Inferior parietal cortex (tissue), 1 donor: Measurements from ENCODE around the gene USP19.

Experiments
- DNase-seq: peaks from one replicate; pipeline ENCODE4 v3.0.0-alpha.2; 2016; ENCODE audit errors: extremely low spot score

The USP19 gene

GRCh38 chr3:49132437-49133225 lies 12.0 kb upstream of the USP19 start, which contains the start of gene LAMB2:
LAMB2 (minus strand) TSS chr3:49133050; CDS start chr3:49132867, 183 bp downstream.
- DNase-seq, result peak; percentile 69

- DNase-seq, result no peak
These were observed 11.4 kb upstream of the USP19 start for GRCh38 chr3:49132073-49132436.

DNA sequence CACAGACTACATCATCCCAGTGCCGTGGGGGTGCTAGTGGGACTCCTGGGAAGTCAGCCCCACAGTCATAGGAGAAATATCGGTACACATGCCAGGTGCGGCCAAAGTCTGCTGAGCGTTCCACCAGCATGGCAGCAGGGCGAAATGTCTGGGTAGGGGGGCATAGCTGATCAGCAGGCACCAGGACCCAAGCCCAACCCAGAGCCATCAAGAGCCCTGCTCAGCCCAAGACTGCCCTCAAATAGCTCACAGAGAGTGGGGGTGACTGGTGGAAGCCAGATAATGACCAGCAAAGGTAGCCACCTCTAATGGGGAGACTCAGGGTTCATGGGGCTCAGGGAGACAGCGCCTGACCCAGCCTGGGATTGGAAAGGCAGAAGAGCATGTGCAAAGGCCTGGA lies 11.0 kb upstream of the USP19 start:
- no peak for DNase-seq

DNA sequence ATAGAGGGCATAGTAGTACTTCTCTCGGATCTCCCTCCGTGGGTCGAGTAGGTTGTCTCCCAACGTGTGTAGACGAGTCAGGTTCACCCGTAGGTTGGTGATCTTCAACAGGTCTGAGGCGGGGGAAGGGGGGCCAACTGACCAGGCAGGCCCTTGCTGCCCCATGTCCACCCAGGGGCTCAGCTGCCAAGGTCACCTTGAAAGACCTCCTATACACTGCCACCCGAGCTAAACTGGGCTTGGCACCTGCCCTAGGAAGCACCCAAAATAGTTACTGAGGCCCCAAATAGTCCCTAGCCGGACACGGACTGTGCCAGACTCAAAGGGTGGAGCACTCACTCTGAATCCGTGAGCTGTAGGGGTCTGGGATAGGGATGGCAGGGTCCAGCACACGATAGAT lies 10.4 kb upstream of the USP19 start:
- no peak for DNase-seq

DNA sequence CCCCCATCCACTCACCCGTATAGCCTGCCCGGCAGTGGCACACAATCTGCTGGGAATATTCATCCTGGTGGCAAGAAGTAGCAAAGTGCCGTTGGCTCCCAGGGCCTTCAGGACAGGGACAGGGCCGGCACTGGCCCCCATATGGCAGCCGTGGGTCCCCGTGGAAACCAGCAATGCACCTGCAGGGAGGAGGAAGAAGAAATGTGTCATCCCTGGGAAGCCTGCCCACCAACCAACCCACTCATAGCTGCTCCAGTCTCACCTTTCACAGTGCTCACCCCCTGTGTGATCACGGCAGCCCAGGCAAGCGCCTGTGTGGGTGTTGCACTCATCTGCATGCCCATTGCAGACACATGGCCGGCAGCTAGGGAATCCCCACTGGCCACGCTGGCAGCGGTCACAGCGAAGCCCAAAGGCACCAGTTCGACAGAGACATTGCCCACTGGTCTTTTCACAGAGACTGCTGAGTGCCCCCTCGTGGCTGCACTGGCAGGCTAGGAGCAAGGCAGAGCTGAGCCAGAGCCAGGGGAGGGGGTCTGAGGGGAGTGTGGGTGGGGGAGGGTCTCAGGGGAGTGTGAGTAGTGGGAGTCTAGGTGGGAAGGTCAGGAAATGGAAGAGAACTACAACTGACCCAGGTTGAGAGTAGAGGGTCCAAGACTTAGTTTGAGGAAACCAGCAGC lies 4.5 kb upstream of the USP19 start:
- DNase-seq, result no peak

- no peak for DNase-seq
These were observed 3.6 kb upstream of the USP19 start for GRCh38 chr3:49124203-49124602.

DNA sequence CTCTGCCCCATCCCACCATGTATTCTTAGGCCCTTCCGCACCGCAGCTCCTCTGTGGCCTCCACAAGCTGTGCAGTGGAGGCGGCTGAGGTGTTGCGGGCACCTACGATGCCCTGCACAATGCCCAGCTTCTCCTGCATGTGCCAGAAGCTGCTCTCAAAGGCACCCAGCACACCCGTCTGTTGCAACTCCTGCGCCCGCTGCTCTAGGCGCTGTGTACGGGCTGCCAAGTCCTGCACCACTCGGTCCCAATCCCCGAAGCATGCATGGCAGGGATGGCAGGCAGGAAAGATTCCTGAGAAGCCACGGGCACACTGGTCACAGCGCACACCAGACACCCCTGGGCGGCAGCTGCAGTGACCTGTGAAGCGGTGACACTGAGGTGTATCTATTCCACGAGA lies 3.1 kb upstream of the USP19 start:
- no peak for DNase-seq

DNA sequence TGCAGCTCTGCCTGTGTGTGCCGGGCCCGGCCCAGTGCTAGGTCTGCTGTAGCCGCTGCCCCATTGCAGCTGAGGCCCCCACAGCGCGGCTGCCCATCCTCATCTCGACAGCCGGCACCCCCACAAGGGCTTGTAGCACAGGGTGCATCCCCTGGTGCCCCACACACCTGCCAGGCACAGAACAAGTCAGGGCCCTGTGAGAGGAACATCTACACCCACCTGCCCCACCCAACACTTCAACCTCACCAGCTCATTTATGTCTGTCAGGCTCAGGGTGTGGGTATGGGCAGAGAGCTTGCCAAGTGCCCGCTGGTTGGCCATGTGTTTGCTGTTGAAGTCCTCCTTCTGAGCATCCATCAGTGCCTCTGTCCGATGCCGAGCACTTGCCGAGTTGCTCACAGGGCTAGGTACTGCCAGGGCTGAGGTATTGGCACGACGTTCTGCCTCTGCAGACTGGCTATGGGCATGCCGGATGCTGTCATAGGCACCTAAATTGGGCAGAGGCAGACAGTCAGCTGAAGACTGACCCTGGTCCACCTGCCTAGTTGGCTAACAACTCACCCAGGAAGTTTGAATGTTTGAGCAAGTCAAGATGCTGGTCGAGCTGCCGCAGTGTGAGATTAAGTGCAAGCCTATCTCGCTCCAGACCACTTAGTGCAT lies 2.4 kb upstream of the USP19 start:
- no peak for DNase-seq

DNA sequence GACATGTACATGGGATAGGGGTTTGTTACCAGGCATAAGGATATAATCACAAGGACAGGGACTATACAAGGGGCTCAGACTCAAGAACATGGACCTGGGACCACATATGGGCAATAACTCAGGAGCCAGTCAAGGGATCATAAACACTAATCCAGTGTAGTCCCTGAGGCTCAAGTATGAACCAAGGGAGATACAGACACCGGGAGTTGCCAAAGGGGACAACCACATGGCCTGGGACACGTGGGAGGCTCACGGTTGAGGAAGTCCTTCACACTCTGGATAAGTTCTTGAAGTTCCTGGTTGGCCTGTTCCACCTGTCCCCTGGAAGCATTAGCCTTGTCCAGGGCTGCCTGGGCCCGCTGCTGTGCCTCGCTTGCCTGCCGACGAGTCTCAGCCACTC lies 1.8 kb upstream of the USP19 start:
- no peak for DNase-seq

GRCh38 chr3:49122022-49122421 lies 1.4 kb upstream of the USP19 start:
- DNase-seq, result no peak

- no peak for DNase-seq
These were observed 611 bp upstream of the USP19 start for GRCh38 chr3:49121132-49121736.

- no peak for DNase-seq
These were observed 556 bp downstream of the USP19 start for GRCh38 chr3:49120096-49120437.

GRCh38 chr3:49119439-49119838 lies 1.2 kb downstream of the USP19 start:
- no peak for DNase-seq

DNA sequence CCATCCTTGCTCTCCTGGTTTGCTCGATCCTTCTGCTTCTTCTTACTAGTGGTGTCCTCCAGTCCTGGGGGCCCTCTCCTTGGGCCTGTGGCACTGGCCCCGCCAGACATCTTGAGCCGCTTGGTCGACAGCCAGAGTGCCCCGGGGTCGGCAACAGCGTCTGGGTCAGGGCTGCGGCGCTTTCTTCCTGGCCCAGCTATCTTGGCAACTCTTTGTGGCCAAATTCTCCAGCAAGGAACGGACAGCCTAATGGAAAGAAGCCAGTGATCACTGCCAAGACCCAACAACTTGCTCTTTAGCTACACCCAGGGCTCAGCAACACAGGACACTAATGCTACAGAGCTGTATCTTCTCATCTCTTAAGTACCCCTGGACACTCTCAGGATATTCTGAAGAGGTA lies 1.6 kb downstream of the USP19 start:
- no peak for DNase-seq

- DNase-seq, result no peak
These were observed 8.4 kb downstream of the USP19 start for GRCh38 chr3:49112262-49112661.

- DNase-seq, result no peak
These were observed 9.3 kb downstream of the USP19 start for GRCh38 chr3:49111347-49111746.

GRCh38 chr3:49110780-49111179 lies 9.8 kb downstream of the USP19 start:
- DNase-seq, result no peak

DNA sequence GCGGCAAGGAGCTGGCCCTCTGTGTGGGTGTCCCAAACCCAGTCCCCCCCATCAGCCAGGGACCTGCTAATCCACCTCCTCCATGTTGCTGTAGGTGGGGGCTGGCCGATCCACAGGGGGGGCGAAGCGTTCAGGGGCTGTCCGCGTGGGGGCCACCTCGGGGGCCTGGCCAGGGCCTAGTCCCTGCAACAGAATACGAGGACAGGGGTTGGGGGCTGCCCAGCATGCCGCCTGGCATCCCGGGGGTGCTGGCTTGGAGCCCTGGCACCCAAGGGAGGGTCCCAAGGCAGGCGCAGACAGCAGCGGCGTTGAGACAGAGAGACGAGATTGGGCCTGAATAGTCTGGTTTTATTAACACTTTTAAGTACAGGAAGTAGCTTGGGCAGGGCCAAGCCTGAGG lies 12.3 kb downstream of the USP19 start:
- no peak for DNase-seq

GRCh38 chr3:49104427-49105291 lies 16.0 kb downstream of the USP19 start, which contains the start of gene QARS1:
QARS1 (minus strand) TSS chr3:49104757; CDS start chr3:49104733, 24 bp downstream.
- DNase-seq, result peak; percentile 87

DNA sequence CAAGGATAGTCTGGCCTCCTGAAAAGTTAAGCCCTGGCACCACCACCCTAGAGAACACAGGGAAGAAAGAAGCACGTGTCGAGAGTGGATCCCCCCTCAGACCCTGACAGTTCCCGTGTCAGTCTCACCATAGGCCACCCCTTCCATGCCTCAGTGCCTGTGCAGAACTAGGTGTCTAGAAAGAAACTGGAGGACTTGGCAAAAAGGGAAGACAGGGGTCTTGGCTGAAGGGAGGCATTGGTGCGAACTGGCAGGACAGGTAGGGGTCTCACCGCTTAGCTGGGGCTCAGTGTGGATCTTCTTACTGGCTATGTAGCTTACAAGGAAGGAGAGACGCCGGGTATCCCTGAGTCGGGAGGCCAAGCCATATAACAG lies 16.6 kb downstream of the USP19 start:
- DNase-seq, result no peak

DNA sequence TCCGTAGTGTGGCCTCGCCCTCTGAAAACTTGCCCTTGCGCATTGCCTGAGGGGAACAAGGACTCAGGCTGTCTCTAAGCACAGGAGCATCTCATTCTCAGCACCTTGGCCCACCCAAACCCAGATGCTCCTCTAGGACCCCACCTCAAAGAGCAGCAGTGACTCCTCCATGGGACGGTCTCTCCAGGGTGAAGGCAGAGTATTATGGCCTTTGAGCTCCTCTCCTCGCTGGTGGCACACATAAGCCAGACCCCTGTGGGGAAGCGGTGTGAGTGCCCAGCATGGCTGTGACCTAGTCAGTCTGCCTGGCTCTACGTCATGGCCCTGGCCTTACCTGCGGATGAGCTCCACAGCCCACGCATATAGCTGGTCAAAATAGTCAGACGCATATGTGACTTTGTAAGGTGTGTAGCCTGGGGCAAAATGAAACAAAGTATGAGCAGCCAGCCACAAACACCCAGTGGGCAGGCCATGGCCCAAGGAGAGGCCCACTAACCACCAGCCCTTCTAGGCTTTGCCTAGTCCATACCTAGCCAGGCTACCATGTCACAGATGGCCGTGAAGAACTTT lies 20.5 kb downstream of the USP19 start:
- no peak for DNase-seq
